NCI-H2227 (cell line): ENCODE results near the gene DDX31.
"Not testable (repeated sequence)": the region's sequence is repeated elsewhere in the genome, so short reads cannot be mapped to it uniquely, and the experiment has no call there.

Experiments used
- DNase-seq: peaks from one replicate; lab custom pipeline; 2025; ENCODE audit not compliant: unreplicated experiment; lab: John Stamatoyannopoulos, UW

The DDX31 gene

DNA sequence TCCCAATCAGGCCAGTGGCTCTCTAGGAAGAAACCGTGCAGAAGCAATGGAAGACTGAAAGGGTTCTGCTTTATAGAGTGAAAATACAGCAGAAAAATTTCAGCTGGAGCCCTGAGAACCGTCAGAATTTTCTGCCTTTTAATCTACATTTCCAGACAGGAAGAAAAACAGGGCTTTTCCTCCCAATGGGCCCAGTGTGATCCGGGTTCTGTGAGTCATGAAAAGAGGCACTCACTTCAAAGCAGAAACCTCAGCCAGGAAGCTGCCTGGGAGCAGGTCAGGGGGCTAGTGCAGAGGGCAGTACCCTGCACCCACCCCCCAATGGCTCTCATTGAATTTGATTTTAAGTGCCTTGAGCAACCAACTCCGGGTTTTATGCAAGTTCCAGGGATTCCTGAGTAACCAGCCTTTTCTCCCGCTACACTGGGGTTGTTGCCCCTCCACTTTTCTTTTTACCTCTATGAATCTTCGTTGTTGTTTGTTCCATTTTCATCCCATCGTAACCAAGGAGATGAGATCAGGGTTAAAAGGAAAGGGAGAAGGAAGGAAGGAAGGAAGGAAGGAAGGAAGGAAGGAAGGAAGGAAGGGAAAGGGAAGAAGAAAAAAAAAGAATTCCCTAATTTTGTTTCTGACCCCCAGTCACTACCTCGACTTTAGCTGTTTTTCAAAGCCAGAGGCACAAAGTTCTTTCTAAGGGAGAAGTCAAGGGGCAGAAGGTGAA is 86.0 kb downstream of the DDX31 start:
- no peak for DNase-seq

GRCh38 chr9:132582786-132583583 is 86.8 kb downstream of the DDX31 start:
- DNase-seq = peak; percentile 8

DNA sequence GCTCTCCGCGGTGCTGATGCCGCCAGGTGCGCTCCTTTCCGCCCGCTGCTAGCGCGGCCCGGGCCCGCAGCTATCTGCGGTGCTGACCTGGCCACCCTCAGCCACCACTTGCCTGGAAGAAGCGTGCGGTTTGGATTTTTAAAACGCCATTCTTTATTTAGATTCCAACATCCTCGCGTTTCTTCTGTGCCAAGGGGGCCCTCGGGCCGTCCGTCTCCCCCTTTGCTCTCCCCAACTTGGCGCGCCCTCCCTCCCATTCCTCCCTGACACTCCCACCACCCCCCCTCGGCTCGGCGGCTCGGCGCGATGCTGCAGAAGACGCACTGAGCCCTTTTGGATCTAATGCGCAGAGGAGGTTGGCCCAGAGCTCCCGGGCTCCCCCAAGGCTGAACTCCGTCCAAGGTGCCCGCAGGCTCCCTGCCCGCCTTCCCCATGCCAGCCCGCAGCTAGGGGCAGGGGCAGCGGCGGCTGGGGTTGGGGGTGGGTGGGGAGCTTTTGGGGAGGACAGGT is 87.5 kb downstream of the DDX31 start, which contains the start of gene BARHL1:
TSS of gene BARHL1 (plus strand) at position 331 of the 510 bp plus-strand sequence. CDS start 192 bp downstream, outside the sequence.
- DNase-seq = no peak

- DNase-seq = no peak
These were observed 90.4 kb downstream of the DDX31 start for GRCh38 chr9:132579427-132579798.

GRCh38 chr9:132578367-132578932 is 91.3 kb downstream of the DDX31 start:
- DNase-seq = no peak

GRCh38 chr9:132577119-132577518 is 92.7 kb downstream of the DDX31 start:
- DNase-seq = no peak

DNA sequence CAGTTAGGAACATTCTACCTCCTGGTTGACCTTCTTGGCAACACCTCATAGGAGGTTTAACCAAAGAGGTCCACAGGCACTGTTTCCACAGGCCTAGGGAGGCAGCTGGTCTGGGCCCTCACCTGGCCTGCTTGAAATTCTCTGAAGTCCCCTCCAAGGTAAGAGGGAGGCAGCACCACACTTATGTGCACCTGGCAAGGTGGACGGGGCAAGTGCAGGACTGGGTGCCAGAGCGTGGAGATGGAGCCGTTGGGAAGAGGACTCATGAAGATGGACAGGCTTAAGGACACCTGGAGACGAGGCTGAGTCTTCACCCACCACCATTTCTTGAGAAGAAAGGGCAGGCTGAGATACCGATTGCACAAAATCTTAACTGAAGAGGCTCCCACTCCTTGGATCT is 94.0 kb downstream of the DDX31 start:
- DNase-seq = no peak

- DNase-seq = peak; percentile 84
These were observed 94.7 kb downstream of the DDX31 start for GRCh38 chr9:132575005-132575609.

- peak; percentile 11 for DNase-seq
These were observed 96.9 kb downstream of the DDX31 start for GRCh38 chr9:132572921-132573320.

GRCh38 chr9:132571806-132572600 is 97.8 kb downstream of the DDX31 start:
- DNase-seq = no peak

DNA sequence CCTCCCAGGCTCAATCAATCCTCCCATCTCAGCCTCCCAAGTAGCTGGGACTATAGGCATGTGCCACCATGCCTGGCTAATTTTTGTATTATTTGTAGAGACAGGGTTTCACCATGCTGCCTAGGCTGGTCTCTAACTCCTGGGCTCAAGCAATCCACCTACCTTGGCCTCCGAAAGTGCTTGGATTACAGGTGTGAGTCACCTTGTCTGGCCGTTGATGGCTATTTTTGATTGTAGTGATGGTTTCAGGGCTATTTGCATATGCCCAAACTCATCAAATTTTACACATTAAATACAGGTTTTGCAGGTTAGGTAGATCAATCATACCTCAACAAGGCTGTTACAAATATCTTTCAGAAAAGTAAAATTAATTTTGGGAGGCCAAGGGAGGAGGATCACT is 101.0 kb downstream of the DDX31 start:
- not testable (repeated sequence) for DNase-seq

DNA sequence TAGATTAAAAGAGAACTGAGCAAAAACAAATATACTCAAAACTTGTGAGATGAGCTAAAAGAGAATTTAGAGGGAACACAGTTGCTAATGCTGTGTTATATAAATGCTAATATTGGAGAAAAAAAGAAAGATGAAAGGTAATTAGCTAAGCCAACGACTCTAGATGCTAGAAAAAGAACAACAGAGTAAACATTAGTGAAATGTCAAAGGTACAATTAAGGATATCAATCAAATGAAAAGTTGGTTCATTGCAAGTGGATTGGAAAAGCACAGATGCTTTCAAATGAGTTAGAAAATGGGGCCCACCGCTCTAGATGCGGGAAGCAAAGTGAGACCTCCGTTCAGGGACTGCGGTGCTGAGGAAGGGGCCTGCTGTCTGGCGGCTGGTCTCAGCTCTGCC is 105.3 kb downstream of the DDX31 start:
- no peak for DNase-seq

DNA sequence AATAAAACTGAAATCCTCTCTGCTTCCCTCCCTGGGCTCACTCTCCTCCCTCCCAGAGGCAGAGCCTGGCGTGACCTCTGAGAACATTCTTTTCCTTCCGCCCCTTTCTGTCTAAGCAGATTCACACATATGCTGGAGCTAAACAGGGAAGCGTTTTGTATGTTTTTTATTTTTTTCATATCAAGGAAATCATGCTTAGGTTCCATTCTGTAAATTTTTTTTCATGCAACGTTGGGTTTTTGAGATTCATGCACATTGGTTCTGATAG is 107.5 kb downstream of the DDX31 start:
- DNase-seq = no peak

DNA sequence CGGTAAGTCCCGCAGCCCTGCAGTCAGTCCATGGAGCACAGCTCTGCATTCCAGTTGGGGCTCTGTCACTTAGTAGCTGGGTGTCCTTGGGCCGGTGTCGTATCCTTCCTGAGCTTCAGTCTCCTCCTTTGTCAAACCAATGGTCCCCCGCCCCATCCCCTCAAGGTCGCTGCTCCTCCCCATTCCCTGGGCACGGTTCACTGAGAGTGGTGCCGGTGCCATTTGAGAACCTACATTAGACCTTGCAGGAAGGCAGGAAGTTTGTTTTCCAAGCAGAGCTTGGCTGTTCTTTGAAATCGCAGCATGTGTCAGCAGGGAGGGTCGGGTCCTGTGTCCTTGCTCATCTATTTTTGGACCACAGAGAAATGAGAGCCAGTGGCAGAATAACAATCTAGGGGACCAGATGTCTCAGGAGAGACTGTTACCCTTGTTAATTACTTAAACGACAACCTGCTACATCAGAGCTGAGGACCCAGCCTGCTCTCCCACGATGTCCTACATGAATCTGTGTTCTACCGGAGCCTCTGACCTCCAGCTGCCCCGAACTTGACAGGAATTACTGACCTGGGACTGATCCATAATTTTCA is 109.1 kb downstream of the DDX31 start:
- DNase-seq = peak; percentile 45

DNA sequence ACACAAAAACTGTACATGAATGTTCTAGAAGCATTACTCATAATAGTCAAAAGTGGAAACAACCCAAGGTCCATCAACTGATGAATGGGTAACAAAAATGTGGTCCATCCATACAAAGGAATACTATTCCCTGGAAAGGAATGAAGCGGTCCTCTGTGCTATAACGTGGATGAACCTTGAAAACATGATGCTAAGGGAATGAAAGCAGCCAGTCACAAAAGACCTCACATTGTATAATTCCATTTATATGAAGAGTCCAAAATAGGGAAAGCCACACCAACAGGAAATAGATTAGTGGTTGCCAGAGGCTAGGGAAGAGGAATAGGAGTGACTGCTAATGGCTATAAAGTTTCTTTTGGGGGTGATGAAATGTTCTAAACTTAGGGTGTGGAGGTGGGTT is 110.1 kb downstream of the DDX31 start:
- no peak for DNase-seq

GRCh38 chr9:132557159-132557558 is 112.6 kb downstream of the DDX31 start:
- no peak for DNase-seq

DNA sequence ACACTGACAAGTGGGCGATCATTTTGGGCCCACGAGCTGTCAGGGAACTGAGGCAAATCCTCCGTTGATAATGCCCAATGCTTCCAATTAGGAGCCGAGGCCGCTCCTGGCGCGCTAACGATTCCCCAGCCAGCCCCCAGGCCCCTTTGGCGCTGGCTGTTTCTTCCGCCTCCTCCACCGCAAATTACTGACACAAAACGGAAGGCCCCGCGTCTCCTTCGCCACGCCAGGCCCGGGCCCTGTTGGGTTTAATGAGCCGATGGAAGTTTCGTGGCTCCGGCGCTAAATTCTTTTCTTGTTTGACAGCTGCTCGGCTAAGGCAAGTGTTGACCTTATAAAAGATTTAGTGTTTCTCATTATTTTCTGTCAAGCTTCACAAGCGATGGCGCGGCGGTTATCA is 113.1 kb downstream of the DDX31 start:
- no peak for DNase-seq

- DNase-seq = no peak
These were observed 113.5 kb downstream of the DDX31 start for GRCh38 chr9:132556235-132556634.

DNA sequence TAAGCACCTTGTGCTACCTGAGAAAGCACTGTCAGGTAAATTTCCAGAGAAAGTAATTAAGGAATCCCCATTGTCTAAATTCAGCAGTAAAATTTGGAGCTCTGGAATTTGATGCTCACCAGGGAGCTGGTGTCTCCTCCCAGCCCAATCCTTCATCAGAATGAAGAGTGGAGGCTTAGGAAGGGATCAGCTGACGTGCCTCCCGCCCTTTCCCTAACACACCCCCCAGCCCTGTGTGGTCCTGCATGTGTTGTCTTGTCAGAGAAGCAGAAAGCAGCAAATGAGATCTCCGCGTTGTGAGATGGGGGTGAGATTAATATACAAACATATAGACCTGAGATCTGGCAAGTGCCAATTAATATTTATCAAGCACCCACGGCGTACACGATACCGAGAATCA is 114.3 kb downstream of the DDX31 start:
- DNase-seq = no peak

DNA sequence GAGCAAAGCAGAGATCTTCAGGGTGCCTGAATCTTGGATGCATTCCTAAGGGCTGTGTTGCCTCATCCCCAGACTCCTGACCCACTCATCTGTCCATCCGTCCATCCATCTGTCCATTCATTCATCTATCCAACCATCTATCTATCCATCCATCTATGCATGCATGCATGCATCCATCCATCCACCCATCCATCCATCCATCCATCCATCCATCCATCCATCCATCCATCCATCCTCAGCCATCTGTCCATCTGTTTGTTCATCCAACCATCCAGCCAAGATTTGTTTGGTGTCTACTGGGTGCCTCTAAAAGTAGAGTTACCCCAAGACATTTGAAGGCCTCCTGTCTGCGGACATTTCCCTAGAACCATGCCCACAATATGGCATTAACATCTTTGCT is 115.0 kb downstream of the DDX31 start:
- DNase-seq = no peak

GRCh38 chr9:132552041-132552440 is 117.7 kb downstream of the DDX31 start:
- DNase-seq = no peak
